ENCODE measurements around the gene KIAA0232.
A peak's percentile ranks its signal among the peaks of the same experiment; 100 is the strongest.
"Not testable (repeated sequence)": the region's sequence is repeated elsewhere in the genome, so short reads cannot be mapped to it uniquely, and the experiment has no call there.

KIAA0232 gene

GRCh38 chr4:6777636-6778281 is 4.8 kb upstream of the KIAA0232 start:
- FAIRE-seq, result no peak

- no peak for FAIRE-seq
Observed at GRCh38 chr4:6778435-6778834, 4.1 kb upstream of the KIAA0232 start.

GRCh38 chr4:6779667-6780565 is 2.6 kb upstream of the KIAA0232 start:
- FAIRE-seq, result peak; percentile 63

GRCh38 chr4:6781113-6781512 is 1.4 kb upstream of the KIAA0232 start:
- FAIRE-seq, result no peak

- no peak for FAIRE-seq
Observed at GRCh38 chr4:6781561-6781960, 966 bp upstream of the KIAA0232 start.

- no peak for FAIRE-seq
Observed at GRCh38 chr4:6782846-6783110, 251 bp downstream of the KIAA0232 start.

GRCh38 chr4:6783111-6783981 is 819 bp downstream of the KIAA0232 start:
- FAIRE-seq, result no peak

GRCh38 chr4:6785572-6785925 is 3.0 kb downstream of the KIAA0232 start:
- FAIRE-seq, result no peak

- no peak for FAIRE-seq
Observed at GRCh38 chr4:6788123-6788522, 5.6 kb downstream of the KIAA0232 start.

- not testable (repeated sequence) for FAIRE-seq
Observed at GRCh38 chr4:6791245-6791644, 8.7 kb downstream of the KIAA0232 start.

- not testable (repeated sequence) for FAIRE-seq
Observed at GRCh38 chr4:6791796-6792195, 9.3 kb downstream of the KIAA0232 start.

GRCh38 chr4:6794189-6794588 is 11.7 kb downstream of the KIAA0232 start:
- FAIRE-seq, result no peak

GRCh38 chr4:6795821-6796220 is 13.3 kb downstream of the KIAA0232 start:
- FAIRE-seq, result no peak

- FAIRE-seq, result not testable (repeated sequence)
Observed at GRCh38 chr4:6797368-6797767, 14.8 kb downstream of the KIAA0232 start.

GRCh38 chr4:6799091-6799490 is 16.6 kb downstream of the KIAA0232 start:
- FAIRE-seq, result no peak

GRCh38 chr4:6802025-6802424 is 19.5 kb downstream of the KIAA0232 start:
- no peak for FAIRE-seq

- FAIRE-seq, result no peak
Observed at GRCh38 chr4:6802626-6803025, 20.1 kb downstream of the KIAA0232 start.

- no peak for FAIRE-seq
Observed at GRCh38 chr4:6803246-6803645, 20.7 kb downstream of the KIAA0232 start.

GRCh38 chr4:6804082-6804752 is 21.7 kb downstream of the KIAA0232 start:
- FAIRE-seq, result no peak

GRCh38 chr4:6806924-6807626 is 24.5 kb downstream of the KIAA0232 start:
- no peak for FAIRE-seq

GRCh38 chr4:6808259-6808658 is 25.7 kb downstream of the KIAA0232 start:
- no peak for FAIRE-seq

GRCh38 chr4:6811165-6811564 is 28.6 kb downstream of the KIAA0232 start:
- FAIRE-seq, result no peak

All from G401.6 (cell line).